OCI-LY1 (cell line): ENCODE data around the gene TIMM21.

Experiments
- H2AFZ ChIP-seq: fragments of 200-600 bp; sonication (generic), shearing (Covaris generic); 2 replicates; pipeline ENCODE4 v1.6.0; 2014; ENCODE audit warnings: antibody characterized with exemption, mild to moderate bottlenecking, low read length
- H3F3A ChIP-seq: fragments of 200-600 bp; sonication (generic), shearing (Covaris generic); 2 replicates; pipeline ENCODE4 v1.6.0; 2014; ENCODE audit warnings: mild to moderate bottlenecking, antibody characterized with exemption, low read length, moderate library complexity; ENCODE audit not compliant: insufficient read depth
- H3K27ac ChIP-seq: fragments of 200-600 bp; sonication (generic); 2 replicates; pipeline ENCODE4 v1.5.1; 2014; ENCODE audit warnings: low read length, mixed run types, mild to moderate bottlenecking, low read depth; ENCODE audit not compliant: poor library complexity, severe bottlenecking
- H3K27me3 ChIP-seq: fragments of 200-600 bp; sonication (generic); 2 replicates; pipeline ENCODE4 v1.6.0; 2014; ENCODE audit warnings: antibody characterized with exemption, mild to moderate bottlenecking, low read length, moderate library complexity; ENCODE audit not compliant: insufficient read depth
- H3K36me3 ChIP-seq: fragments of 200-600 bp; sonication (generic); 2 replicates; pipeline ENCODE4 v1.6.1; 2014; ENCODE audit warnings: mild to moderate bottlenecking, antibody characterized with exemption, low read length, moderate library complexity, mixed read lengths; ENCODE audit not compliant: insufficient read depth
- H3K4me1 ChIP-seq: fragments of 200-600 bp; sonication (generic); 2 replicates; pipeline ENCODE4 v1.5.1; 2014; ENCODE audit warnings: mild to moderate bottlenecking, low read length, moderate library complexity; ENCODE audit not compliant: insufficient read depth, severe bottlenecking
- H3K4me2 ChIP-seq: fragments of 200-600 bp; sonication (generic), shearing (Covaris generic); 2 replicates; pipeline ENCODE4 v1.6.1; 2014; ENCODE audit warnings: low read length
- H3K4me3 ChIP-seq: fragments of 200-600 bp; sonication (generic); 2 replicates; pipeline ENCODE4 v1.5.1; 2014; ENCODE audit warnings: low read length, low read depth, mild to moderate bottlenecking, mixed read lengths; ENCODE audit not compliant: poor library complexity, severe bottlenecking
- H3K79me2 ChIP-seq: fragments of 200-600 bp; shearing (Covaris generic); 2 replicates; pipeline ENCODE4 v1.6.1; 2016; ENCODE audit warnings: mixed run types, low read length, mixed read lengths; ENCODE audit not compliant: insufficient read depth
- H3K9ac ChIP-seq: fragments of 200-600 bp; sonication (generic), shearing (Covaris generic); 2 replicates; pipeline ENCODE4 v1.6.1; 2014; ENCODE audit warnings: mild to moderate bottlenecking, low read length, mixed read lengths
- H3K9me2 ChIP-seq: fragments of 200-600 bp; sonication (generic), shearing (Covaris generic); 2 replicates; pipeline ENCODE4 v1.6.1; 2014; ENCODE audit warnings: low read depth, mild to moderate bottlenecking, low read length, mixed read lengths
- H3K9me3 ChIP-seq: fragments of 200-600 bp; shearing (Covaris generic); 2 replicates; pipeline ENCODE4 v1.6.1; 2014; ENCODE audit warnings: low read length, mixed read lengths
- H4K20me1 ChIP-seq: fragments of 200-600 bp; sonication (generic), shearing (Covaris generic); 2 replicates; pipeline ENCODE4 v1.6.0; 2016; ENCODE audit warnings: mild to moderate bottlenecking, low read length; ENCODE audit not compliant: insufficient read depth
- CTCF ChIP-seq: fragments of 200-600 bp; sonication (generic), shearing (Covaris generic); IDR thresholded peaks from 2 replicates; pipeline ENCODE4 v1.5.1; 2017; ENCODE audit warnings: mild to moderate bottlenecking, antibody characterized with exemption, low read length, moderate library complexity, mixed read lengths
- EZH2 ChIP-seq: fragments of 200-600 bp; sonication (generic), shearing (Covaris generic); IDR thresholded peaks from 2 replicates; pipeline ENCODE4 v1.8.0; 2017; ENCODE audit warnings: borderline replicate concordance, mixed run types, mild to moderate bottlenecking, antibody characterized with exemption, low read length, moderate library complexity, mixed read lengths

The TIMM21 gene

GRCh38 chr18:74198453-74198852 is 50.1 kb downstream of the TIMM21 start:
- Histone ChIP-seq H2AFZ (no peak overlapping the region), H3K4me2 (no peak overlapping the region)

GRCh38 chr18:74200780-74201179 is 52.5 kb downstream of the TIMM21 start:
- TF ChIP-seq EZH2 (no peak), CTCF (no peak)

More at GRCh38 chr18:74198453-74198852, 50.1 kb downstream of the TIMM21 start:
- H3K36me3 ChIP-seq: no peaks in the 10 kb centered on the region
- no peaks in the 10 kb centered on the region for H3K9me2 ChIP-seq
- no peaks in the 10 kb centered on the region for H3F3A ChIP-seq
- H3K4me1 ChIP-seq: peaks cover 15% of the 10 kb centered on the region
- H4K20me1 ChIP-seq: no peaks in the 10 kb centered on the region
- H3K27ac ChIP-seq: no peak overlapping the region
- H3K4me3 ChIP-seq: no peak overlapping the region
- H3K9me3 ChIP-seq: no peaks in the 10 kb centered on the region
- no peaks in the 10 kb centered on the region for H3K79me2 ChIP-seq
- H3K9ac ChIP-seq: no peak overlapping the region
- TF ChIP-seq EZH2: no peak
- TF ChIP-seq CTCF: no peak
- no peaks in the 10 kb centered on the region for H3K27me3 ChIP-seq

GRCh38 chr18:74203811-74204210 is 55.5 kb downstream of the TIMM21 start:
- TF ChIP-seq CTCF (no peak), EZH2 (no peak)
- H3K9me2 ChIP-seq: no peaks in the 10 kb centered on the region
- H3K9ac ChIP-seq: no peak overlapping the region
- no peak overlapping the region for H2AFZ ChIP-seq
- no peaks in the 10 kb centered on the region for H3K79me2 ChIP-seq
- no peaks in the 10 kb centered on the region for H4K20me1 ChIP-seq
- no peak overlapping the region for H3K4me2 ChIP-seq
- no peaks in the 10 kb centered on the region for H3K9me3 ChIP-seq
- peaks cover under 1% of the 10 kb centered on the region for H3K4me1 ChIP-seq
- no peak overlapping the region for H3K27ac ChIP-seq
- no peak overlapping the region for H3K4me3 ChIP-seq
- H3K27me3 ChIP-seq: no peaks in the 10 kb centered on the region
- no peaks in the 10 kb centered on the region for H3F3A ChIP-seq
- no peaks in the 10 kb centered on the region for H3K36me3 ChIP-seq

More at GRCh38 chr18:74200780-74201179, 52.5 kb downstream of the TIMM21 start:
- H3K27ac ChIP-seq: no peak overlapping the region
- no peak overlapping the region for H3K4me2 ChIP-seq
- H3K4me3 ChIP-seq: no peak overlapping the region
- no peak overlapping the region for H2AFZ ChIP-seq
- no peaks in the 10 kb centered on the region for H3K36me3 ChIP-seq
- no peaks in the 10 kb centered on the region for H3K79me2 ChIP-seq
- H3K9me3 ChIP-seq: no peaks in the 10 kb centered on the region
- no peaks in the 10 kb centered on the region for H3K9me2 ChIP-seq
- H4K20me1 ChIP-seq: no peaks in the 10 kb centered on the region
- no peak overlapping the region for H3K9ac ChIP-seq
- H3K27me3 ChIP-seq: no peaks in the 10 kb centered on the region
- H3K4me1 ChIP-seq: peaks cover 15% of the 10 kb centered on the region
- no peaks in the 10 kb centered on the region for H3F3A ChIP-seq
